LNCaP clone FGC (cell line): ENCODE results near the gene MSRB2.
"Not testable (repeated sequence)": the region's sequence is repeated elsewhere in the genome, so short reads cannot be mapped to it uniquely, and the experiment has no call there.

Experiments used
- DNase-seq: peaks from one replicate; pipeline ENCODE4 v3.0.0-alpha.2; 2011; ENCODE audit warnings: low read depth
- H3K4me3 ChIP-seq: 2 replicates; pipeline ENCODE4 v1.5.1; 2011; ENCODE audit warnings: mild to moderate bottlenecking, low read depth, low read length, control low read depth
- CTCF ChIP-seq: IDR thresholded peaks from 2 replicates; pipeline ENCODE4 v1.5.1; 2012; ENCODE audit warnings: mild to moderate bottlenecking; ENCODE audit not compliant: control insufficient read depth, insufficient read depth; ENCODE audit errors: extremely low read depth

The MSRB2 gene

GRCh38 chr10:23070913-23071218, 24.5 kb upstream of the MSRB2 start:
- no peak overlapping the region for H3K4me3 ChIP-seq
- DNase-seq: no peak
- TF ChIP-seq CTCF: no peak

DNA sequence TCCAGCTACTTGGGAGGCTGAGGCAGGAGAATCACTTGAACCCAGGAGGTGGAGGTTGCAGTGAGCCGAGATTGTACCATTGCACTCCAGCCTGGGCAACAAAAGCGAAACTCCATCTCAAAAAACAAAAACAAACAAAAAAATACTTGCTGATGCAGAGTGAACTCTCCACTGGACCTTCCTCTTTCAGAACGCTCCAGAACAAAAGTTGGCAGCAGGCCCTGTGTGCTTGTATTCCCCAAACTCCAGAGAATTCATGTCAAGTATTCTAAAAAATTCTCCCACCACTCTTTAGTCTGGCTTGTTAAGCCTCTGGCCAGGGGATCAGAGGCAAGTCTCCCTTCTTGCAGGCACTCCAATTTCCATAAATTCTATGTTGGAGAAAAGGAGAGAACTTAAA, 22.8 kb upstream of the MSRB2 start:
- not testable (repeated sequence) for DNase-seq, H3K4me3 ChIP-seq

DNA sequence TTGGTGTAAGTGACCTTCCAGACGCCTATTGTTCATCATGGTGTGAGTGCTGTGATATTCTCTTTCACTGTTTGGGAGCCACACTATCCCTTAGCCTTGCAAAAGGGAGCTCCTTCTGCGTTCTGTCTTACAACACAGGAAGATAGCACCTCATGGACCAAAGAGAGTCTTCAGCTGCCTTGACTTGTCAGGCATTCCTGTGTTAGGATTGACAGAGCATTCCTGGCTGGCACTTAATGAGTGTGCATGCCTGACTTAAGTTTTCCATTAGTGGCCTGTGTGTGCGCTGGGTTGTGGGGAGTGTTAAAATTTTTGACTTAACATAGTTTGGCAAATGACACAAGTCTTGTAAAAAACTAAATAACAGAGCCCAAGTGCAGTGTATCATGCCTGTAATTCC, 21.9 kb upstream of the MSRB2 start:
- no peak for TF ChIP-seq CTCF
- no peak overlapping the region for H3K4me3 ChIP-seq
- DNase-seq: no peak

- no peak overlapping the region for H3K4me3 ChIP-seq
- DNase-seq: no peak
- TF ChIP-seq CTCF: no peak
Measured at GRCh38 chr10:23075672-23076071, 19.7 kb upstream of the MSRB2 start.

GRCh38 chr10:23078114-23078513, 17.3 kb upstream of the MSRB2 start:
- no peak for TF ChIP-seq CTCF
- H3K4me3 ChIP-seq: no peak overlapping the region
- no peak for DNase-seq

- H3K4me3 ChIP-seq: no peak overlapping the region
- no peak for TF ChIP-seq CTCF
- no peak for DNase-seq
Measured at GRCh38 chr10:23079700-23080099, 15.7 kb upstream of the MSRB2 start.

- no peak overlapping the region for H3K4me3 ChIP-seq
- TF ChIP-seq CTCF: no peak
- no peak for DNase-seq
Measured at GRCh38 chr10:23080262-23080661, 15.1 kb upstream of the MSRB2 start.
